Activated naive CD4-positive, alpha-beta T cell treated with anti-CD3 and anti-CD28 coated beads, Interleukin-2, amount 50 U/mL, for 72 hours (primary cell): ENCODE data around the gene ACTN3. TPM values are rescaled to one million over a fixed set of nuclear protein-coding genes. Genes with fewer than 3 reads are reported as not detected.

Experiments
- ATAC-seq, 2 donors: fragments of 150-1000 bp; cut with Tn5 transposase; 2 replicates each; pipeline ENCODE4 v1.10.0; 2021; ENCODE audit warnings: mild to moderate bottlenecking in 2 of 2, moderate library complexity in 2 of 2
- DNase-seq, 2 donors: peaks; one replicate each; pipeline ENCODE4 v3.0.0; 2021 to 2022; ENCODE audit warnings: low spot score in 2 of 2
- H3K27ac Mint-ChIP-seq, 2 donors: one replicate each; pipeline ENCODE4 v1.8.0; 2022; ENCODE audit warnings: mild to moderate bottlenecking in 2 of 2, mixed read lengths in 2 of 2
- H3K36me3 Mint-ChIP-seq, 2 donors: one replicate each; pipeline ENCODE4 v1.8.0; 2022; ENCODE audit warnings: mixed read lengths in 2 of 2
- H3K9me3 Mint-ChIP-seq, 2 donors: one replicate each; pipeline ENCODE4 v1.8.0; 2022; ENCODE audit warnings: mixed read lengths in 2 of 2
- total RNA-seq, 2 donors: library from RNA; stranded (reverse); gene quantifications; one replicate each; pipeline ENCODE4 v1.2.3, GENCODE V29; 2022

ACTN3 gene
- total RNA-seq, 2 donors from 2014 or later, result 0.31 to 0.57 TPM

DNA sequence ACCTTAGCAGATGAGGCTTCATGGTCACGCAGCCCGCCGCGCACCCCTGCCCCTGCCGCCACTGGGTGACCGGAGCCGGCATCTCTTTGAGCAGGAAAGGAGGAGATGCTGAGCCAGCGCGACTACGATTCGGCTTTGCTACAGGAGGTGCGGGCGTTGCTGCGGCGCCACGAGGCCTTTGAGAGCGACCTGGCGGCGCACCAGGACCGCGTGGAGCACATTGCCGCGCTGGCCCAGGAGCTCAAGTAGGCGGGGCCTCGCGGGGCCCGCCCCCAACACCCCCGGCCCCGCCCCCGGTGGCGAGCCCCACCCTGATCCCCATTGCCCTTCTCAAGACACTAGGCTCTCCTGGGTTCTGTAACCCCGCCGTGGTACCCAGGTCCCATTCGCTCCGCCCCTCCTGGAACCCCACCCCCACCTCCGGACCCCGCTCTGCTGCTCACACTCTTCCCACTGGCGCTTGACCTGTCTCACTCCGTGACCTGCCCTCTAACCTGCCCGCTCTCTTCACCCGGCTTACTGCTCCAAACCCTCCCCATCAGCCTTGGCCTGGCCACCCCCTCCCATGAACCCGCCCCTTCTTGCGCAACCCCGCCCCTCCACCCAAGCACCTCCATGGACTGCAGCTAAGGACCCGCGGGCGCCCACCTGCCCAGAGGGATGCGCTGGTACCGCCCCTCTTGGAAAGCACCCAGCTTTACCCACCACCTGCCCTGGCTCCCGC, 12.6 kb downstream of the ACTN3 start:
- Mint-ChIP-seq H3K36me3 (no peaks in the 10 kb centered on the region), H3K27ac (no peak overlapping the region), H3K9me3 (no peaks in the 10 kb centered on the region)
- peak in 1 of 2 donors; percentile 71 for ATAC-seq
- DNase-seq, result no peak

- no peaks in the 10 kb centered on the region for H3K36me3 Mint-ChIP-seq
- H3K27ac Mint-ChIP-seq, result no peak overlapping the region
- DNase-seq, result no peak
- no peak for ATAC-seq
- H3K9me3 Mint-ChIP-seq, result no peaks in the 10 kb centered on the region
Measured at GRCh38 chr11:66559866-66560676, 13.4 kb downstream of the ACTN3 start.

DNA sequence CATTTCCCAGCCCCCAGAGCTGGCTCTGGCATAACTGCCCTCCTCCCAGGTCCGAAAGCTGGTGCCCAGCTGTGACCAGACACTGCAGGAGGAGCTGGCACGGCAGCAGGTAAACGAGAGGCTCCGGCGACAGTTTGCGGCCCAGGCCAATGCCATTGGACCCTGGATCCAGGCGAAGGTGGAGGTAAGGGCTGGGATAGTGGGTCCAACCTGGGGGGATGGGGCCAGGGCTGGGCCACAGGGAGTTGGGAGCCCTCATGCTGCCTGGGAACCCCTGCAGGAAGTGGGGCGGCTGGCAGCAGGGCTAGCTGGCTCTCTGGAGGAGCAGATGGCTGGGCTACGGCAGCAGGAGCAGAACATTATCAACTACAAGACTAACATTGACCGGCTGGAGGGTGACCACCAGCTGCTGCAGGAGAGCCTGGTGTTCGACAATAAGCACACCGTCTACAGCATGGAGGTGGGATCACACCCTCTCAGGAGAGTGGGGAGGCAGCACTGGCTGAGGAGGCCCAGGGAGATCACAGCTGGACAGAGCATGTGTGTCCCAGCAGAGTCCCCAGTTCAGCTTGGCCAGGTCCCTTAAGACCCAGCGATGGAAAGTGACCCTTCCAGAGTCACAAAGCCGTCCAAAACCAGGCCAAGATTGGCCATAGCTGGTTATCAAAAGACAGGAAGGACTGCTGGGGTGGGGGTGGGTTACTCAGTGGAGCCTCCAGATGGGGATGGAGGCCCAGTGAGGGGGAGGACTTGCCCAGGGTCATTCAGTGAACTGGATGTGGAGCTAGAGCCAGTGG, 14.7 kb downstream of the ACTN3 start:
- Mint-ChIP-seq H3K36me3 (no peaks in the 10 kb centered on the region), H3K27ac (no peak overlapping the region), H3K9me3 (no peaks in the 10 kb centered on the region)
- DNase-seq (no peak), ATAC-seq (no peak)

DNA sequence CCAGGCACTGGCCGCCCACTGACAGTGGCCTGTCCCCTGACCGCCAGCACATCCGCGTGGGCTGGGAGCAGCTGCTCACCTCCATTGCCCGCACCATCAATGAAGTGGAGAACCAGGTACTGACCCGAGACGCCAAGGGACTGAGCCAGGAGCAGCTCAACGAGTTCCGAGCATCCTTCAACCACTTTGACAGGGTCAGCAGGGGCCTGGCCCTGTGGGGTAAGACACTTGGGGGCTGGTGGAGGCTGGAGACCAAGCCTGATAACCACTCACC, 15.2 kb downstream of the ACTN3 start:
- no peaks in the 10 kb centered on the region for H3K36me3 Mint-ChIP-seq
- no peak for ATAC-seq
- no peak for DNase-seq

GRCh38 chr11:66562275-66562674, 15.6 kb downstream of the ACTN3 start:
- DNase-seq (no peak), ATAC-seq (no peak)
- Mint-ChIP-seq H3K27ac (no peak overlapping the region), H3K9me3 (no peaks in the 10 kb centered on the region), H3K36me3 (no peaks in the 10 kb centered on the region)

More for the DNA sequence above, 15.2 kb downstream of the ACTN3 start:
- H3K27ac Mint-ChIP-seq, result no peak overlapping the region
- no peaks in the 10 kb centered on the region for H3K9me3 Mint-ChIP-seq

DNA sequence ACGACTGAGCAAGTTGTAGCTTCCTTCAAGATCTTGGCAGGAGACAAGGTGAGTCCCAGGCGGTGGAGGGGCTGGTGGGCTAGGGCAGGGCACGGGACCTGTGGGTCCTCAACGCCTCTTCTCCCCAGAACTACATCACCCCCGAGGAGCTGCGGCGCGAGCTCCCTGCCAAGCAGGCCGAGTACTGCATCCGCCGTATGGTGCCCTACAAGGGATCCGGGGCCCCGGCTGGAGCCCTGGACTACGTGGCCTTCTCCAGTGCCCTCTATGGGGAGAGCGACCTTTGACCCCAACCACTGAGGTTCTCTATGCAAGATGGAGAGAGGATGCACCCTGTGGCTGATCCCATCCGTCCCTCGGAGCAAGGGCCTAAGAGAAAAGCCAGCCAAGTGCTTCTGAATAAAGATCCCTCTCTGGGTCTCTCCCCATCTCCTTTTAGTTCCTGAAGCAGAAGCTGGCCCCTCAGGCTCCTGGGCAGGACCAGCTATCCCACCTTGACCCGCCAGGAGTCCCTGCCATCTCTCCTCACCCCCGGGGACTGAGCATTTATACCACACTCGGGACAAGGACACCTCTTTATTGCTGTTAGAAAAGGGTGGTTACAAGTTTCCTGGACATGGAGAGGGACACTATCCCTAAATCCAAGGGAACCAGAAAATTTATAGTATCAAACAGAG, 16.3 kb downstream of the ACTN3 start:
- no peak for ATAC-seq
- no peak for DNase-seq
- Mint-ChIP-seq H3K9me3 (no peaks in the 10 kb centered on the region), H3K36me3 (no peaks in the 10 kb centered on the region), H3K27ac (no peak overlapping the region)

DNA sequence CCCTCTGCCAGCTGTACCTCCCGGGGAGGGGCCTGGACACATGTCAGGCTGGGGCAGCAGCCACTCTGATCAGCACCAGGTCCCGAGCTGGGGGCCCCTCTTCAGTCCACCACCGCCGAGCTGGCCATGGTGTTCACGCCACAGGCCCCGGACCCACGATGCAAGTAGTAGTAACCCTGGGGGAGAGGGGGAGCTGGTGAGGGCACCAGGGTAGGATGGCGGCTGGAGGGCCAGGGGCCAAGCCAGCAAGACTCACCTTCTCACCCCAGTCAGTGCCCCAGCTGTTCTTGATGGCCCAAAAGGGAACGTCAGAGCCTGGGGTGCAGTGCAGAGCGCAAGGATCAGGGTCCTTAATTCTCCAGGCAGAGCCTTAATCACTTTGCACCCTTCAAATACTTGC, 17.1 kb downstream of the ACTN3 start:
- no peaks in the 10 kb centered on the region for H3K9me3 Mint-ChIP-seq
- H3K36me3 Mint-ChIP-seq, result no peaks in the 10 kb centered on the region
- ATAC-seq (no peak), DNase-seq (no peak)
- no peak overlapping the region for H3K27ac Mint-ChIP-seq

DNA sequence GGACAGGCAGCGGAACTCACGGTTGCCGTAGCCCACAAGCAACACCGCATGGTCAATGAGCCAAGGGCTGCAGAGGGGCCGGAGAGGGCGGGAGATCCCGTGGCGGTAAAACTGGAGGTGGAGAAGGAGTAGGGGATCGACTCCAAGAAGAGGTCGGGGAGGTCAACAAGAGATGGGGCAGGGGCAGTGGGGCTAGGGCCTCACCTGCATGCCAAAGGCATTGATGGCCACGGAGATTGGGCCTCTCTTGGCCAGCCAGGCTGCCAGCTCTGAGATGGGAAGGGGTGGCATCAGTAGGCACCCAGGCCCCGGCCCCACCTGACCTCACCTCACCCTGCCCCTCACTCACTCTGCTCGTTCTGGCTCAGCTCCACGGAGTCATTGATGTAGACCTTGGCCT, 17.8 kb downstream of the ACTN3 start:
- no peak overlapping the region for H3K27ac Mint-ChIP-seq
- no peak for DNase-seq
- H3K9me3 Mint-ChIP-seq, result no peaks in the 10 kb centered on the region
- H3K36me3 Mint-ChIP-seq, result no peaks in the 10 kb centered on the region
- no peak for ATAC-seq

- no peak for DNase-seq
- no peaks in the 10 kb centered on the region for H3K9me3 Mint-ChIP-seq
- no peaks in the 10 kb centered on the region for H3K36me3 Mint-ChIP-seq
- ATAC-seq, result no peak
- H3K27ac Mint-ChIP-seq, result no peak overlapping the region
Measured at GRCh38 chr11:66564984-66565383, 18.3 kb downstream of the ACTN3 start.

DNA sequence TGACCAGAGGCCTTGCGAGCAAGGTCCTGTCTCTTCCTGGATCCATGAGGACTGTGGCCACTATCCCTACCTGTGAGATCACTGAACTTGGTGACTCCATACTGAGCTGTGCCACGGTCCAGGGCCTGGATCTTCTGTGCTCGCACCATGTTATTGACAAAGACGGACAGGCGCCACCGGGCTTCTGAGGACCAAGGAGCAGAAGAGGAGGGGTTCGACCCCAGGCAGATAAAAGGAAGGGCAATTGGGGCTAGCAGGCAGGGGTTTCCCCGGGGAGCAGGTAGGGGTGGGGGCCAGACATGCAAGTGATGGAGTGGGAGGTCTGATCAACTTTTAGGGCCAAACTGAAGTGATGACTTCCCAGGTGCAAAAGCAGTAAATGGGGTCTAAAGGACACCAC, 19.5 kb downstream of the ACTN3 start:
- ATAC-seq, result no peak
- Mint-ChIP-seq H3K27ac (no peak overlapping the region), H3K9me3 (no peaks in the 10 kb centered on the region), H3K36me3 (no peaks in the 10 kb centered on the region)
- DNase-seq, result no peak

GRCh38 chr11:66567787-66568123, 21.1 kb downstream of the ACTN3 start:
- no peaks in the 10 kb centered on the region for H3K36me3 Mint-ChIP-seq
- no peak for DNase-seq
- no peaks in the 10 kb centered on the region for H3K9me3 Mint-ChIP-seq
- no peak overlapping the region for H3K27ac Mint-ChIP-seq
- ATAC-seq, result peak in 1 of 2 donors; percentile 14

DNA sequence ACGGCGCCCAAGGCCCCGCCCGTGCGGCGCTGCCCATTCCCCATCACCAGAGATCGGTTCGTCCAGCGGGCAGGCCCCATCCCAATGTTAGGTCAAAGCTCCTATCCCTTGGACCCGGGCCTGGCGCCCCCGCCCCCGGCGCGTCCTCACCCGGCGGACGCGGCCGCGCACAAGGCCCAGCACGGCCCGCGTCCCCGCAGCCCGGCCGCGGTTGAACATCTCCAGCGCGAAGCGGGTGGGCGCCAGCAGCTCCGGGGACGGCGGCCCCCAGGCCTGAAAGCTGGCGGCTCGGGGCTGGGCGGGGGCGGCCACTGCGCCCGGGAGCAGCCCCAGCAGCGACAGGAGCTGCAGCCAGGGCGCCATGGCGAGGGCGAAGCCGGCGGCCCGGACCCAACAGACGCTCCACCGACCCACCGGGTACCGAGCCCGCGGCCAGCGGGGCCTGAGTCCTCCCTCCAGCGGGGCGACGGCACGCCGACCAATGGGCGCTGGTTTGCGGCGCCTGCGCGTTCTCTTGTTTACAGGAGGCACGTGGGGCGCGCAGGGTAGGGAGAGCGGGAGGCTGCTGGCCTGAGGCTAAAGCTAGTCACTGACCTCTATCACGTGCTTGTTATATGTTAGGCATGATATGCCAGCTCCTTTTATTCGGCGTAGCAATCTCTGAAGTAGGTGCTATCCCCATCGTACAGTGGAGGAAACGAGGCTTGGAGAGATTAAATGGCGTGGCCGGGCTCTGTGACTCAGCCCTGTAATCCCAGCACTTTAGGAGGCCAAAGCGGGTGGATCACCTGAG, 21.6 kb downstream of the ACTN3 start, which contains the start of gene CTSF:
Gene CTSF, minus strand, starts transcription at position 483 of the 793 bp plus-strand sequence. Its CDS starts 120 bp downstream, at position 363.
- ATAC-seq (peak; percentile 96 to 97), DNase-seq (peak; percentile 74 to 84)
- no peaks in the 10 kb centered on the region for H3K9me3 Mint-ChIP-seq
- H3K36me3 Mint-ChIP-seq, result no peaks in the 10 kb centered on the region
- H3K27ac Mint-ChIP-seq, result peak within 1 kb of the TSS in 1 of 2 donors; percentile 71

DNA sequence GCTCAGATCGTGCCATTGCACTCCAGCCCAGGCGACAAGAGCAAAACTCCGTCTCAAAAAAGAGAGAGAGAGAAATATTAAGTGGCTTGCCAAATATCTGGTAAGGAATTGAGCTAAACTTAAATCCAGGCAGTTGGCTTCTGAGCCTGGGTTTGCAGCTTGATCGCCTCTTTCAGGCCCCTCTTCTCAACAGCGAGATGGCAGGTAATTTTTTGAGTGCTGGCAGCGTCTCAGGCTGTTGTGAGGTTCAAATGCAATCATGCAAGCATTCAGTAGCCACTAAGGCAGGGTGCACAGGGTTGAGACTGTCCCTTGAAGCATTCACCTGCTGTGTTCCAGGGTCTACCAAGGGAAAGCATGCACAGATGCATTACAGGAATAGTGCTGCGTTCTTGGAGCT, 22.4 kb downstream of the ACTN3 start:
- no peaks in the 10 kb centered on the region for H3K36me3 Mint-ChIP-seq
- H3K27ac Mint-ChIP-seq, result peak overlapping the region in 1 of 2 donors; percentile 71
- DNase-seq, result no peak
- no peak for ATAC-seq
- no peaks in the 10 kb centered on the region for H3K9me3 Mint-ChIP-seq

DNA sequence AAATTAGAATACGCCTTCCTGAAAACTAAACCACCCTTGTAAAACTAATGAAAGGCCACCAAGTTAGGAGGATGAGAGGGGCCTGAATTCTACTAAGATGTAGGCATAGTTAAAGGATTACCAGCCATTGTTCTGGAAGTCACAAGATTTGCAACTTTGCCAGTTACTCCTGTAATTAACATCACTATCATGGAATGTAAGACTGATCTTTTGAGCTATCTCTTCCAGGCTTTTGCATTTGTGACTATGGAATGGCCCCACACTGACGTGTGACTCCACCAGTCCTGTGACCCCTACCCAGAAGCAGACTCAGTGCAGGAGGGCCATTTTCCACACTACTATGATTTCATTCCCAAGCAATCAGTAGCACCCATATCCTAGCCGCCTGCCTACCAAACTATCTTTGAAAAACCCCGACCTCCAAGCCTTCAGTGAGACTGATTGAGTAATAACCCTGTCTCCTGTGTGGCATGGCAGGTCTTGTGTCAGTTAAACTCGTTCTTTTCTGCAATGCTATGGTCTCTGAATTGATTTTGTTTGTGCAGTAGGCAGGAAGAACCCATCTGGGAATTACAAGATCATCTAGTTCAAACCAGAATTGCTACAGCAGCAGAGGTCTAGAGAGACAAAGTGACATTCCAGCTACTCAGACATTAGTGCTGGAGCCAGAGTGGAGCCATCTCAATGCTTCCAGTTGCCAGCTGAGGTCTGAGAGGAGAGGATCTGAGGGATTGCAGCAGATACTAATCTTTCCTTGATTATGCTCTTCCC, 23.6 kb downstream of the ACTN3 start:
- no peak for ATAC-seq
- H3K9me3 Mint-ChIP-seq, result no peaks in the 10 kb centered on the region
- H3K36me3 Mint-ChIP-seq, result no peaks in the 10 kb centered on the region
- no peak overlapping the region for H3K27ac Mint-ChIP-seq
- no peak for DNase-seq

DNA sequence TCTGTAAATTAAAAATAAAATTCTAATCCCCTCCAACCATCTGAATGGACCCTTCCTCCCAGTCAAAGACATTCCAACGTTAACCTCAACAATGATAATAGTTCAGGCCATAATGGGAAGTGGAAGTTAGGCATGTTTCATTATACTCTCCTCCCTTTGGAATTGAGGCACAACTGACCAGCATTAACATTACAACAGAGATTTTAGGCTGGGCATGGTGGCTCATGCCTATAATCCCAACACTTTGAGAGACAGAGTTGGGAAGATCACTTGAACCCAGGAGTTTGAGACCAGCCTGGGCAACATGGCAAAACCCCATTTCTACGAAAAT, 24.1 kb downstream of the ACTN3 start:
- ATAC-seq, result no peak
- no peak for DNase-seq
- Mint-ChIP-seq H3K27ac (no peak overlapping the region), H3K36me3 (no peaks in the 10 kb centered on the region), H3K9me3 (no peaks in the 10 kb centered on the region)
